Progenitor cell of endocrine pancreas (in vitro differentiated cells): ENCODE measurements around the gene WDR18. TPM values are rescaled to one million over a fixed set of nuclear protein-coding genes. Genes with fewer than 3 reads are reported as not detected.

Source experiments
- DNase-seq: peaks from one replicate; pipeline ENCODE4 v3.0.0; 2021; ENCODE audit warnings: low spot score; ENCODE audit not compliant: unreplicated experiment
- H3K27ac Mint-ChIP-seq: 2 replicates; pipeline ENCODE4 v1.8.0; 2021; ENCODE audit warnings: mild to moderate bottlenecking, moderate library complexity, mixed read lengths
- H3K27me3 Mint-ChIP-seq: 2 replicates; pipeline ENCODE4 v1.8.0; 2021; ENCODE audit warnings: mixed read lengths
- H3K36me3 Mint-ChIP-seq: 2 replicates; pipeline ENCODE4 v1.8.0; 2022; ENCODE audit warnings: mixed read lengths; ENCODE audit not compliant: insufficient read depth
- H3K4me1 Mint-ChIP-seq: 2 replicates; pipeline ENCODE4 v1.8.0; 2021; ENCODE audit warnings: low read depth, mixed read lengths
- H3K4me3 Mint-ChIP-seq: 2 replicates; pipeline ENCODE4 v1.8.0; 2021; ENCODE audit warnings: low read depth, mild to moderate bottlenecking, moderate library complexity, mixed read lengths
- H3K9me3 Mint-ChIP-seq: 2 replicates; pipeline ENCODE4 v1.8.0; 2021; ENCODE audit warnings: low read depth, mixed read lengths
- CTCF ChIP-seq: fragments of 200-600 bp; sonication (generic); IDR thresholded peaks from one replicate; pipeline ENCODE4 v1.5.0; 2021; ENCODE audit warnings: antibody characterized with exemption, mild to moderate bottlenecking; ENCODE audit not compliant: unreplicated experiment
- total RNA-seq: library from RNA; stranded (reverse); gene quantifications from 2 replicates; pipeline ENCODE4 v1.2.1, GENCODE V29; 2021

The WDR18 gene
- total RNA-seq, 1 donor from 2014 or later = 72.3 TPM

- Mint-ChIP-seq H3K4me3 (no peak overlapping the region), H3K27me3 (no peaks in the 10 kb centered on the region), H3K27ac (peak overlapping the region; percentile 39), H3K9me3 (no peaks in the 10 kb centered on the region), H3K36me3 (peaks cover 37% of the 10 kb centered on the region), H3K4me1 (peaks cover 17% of the 10 kb centered on the region)
- TF ChIP-seq CTCF = no peak
- no peak for DNase-seq
These were observed 19.1 kb upstream of the WDR18 start for GRCh38 chr19:964761-965694.

GRCh38 chr19:966485-967088, 17.6 kb upstream of the WDR18 start:
- Mint-ChIP-seq H3K4me1 (peaks cover 12% of the 10 kb centered on the region), H3K4me3 (no peak overlapping the region), H3K9me3 (peaks cover 3% of the 10 kb centered on the region), H3K27ac (no peak overlapping the region), H3K27me3 (no peaks in the 10 kb centered on the region), H3K36me3 (peaks cover 45% of the 10 kb centered on the region)
- TF ChIP-seq CTCF = no peak
- no peak for DNase-seq

GRCh38 chr19:970695-971094, 13.4 kb upstream of the WDR18 start:
- Mint-ChIP-seq H3K27me3 (no peaks in the 10 kb centered on the region), H3K9me3 (peaks cover 3% of the 10 kb centered on the region), H3K4me3 (no peak overlapping the region), H3K4me1 (no peaks in the 10 kb centered on the region), H3K27ac (no peak overlapping the region), H3K36me3 (peaks cover 35% of the 10 kb centered on the region)
- DNase-seq = no peak
- peak; percentile 67 for TF ChIP-seq CTCF

- no peak overlapping the region for H3K4me3 Mint-ChIP-seq
- H3K27me3 Mint-ChIP-seq = no peaks in the 10 kb centered on the region
- no peak overlapping the region for H3K27ac Mint-ChIP-seq
- peaks cover 28% of the 10 kb centered on the region for H3K36me3 Mint-ChIP-seq
- no peak for DNase-seq
- H3K9me3 Mint-ChIP-seq = peaks cover 3% of the 10 kb centered on the region
- H3K4me1 Mint-ChIP-seq = no peaks in the 10 kb centered on the region
- TF ChIP-seq CTCF = no peak
These were observed 12.3 kb upstream of the WDR18 start for GRCh38 chr19:971795-972194.

- H3K9me3 Mint-ChIP-seq = peaks cover 3% of the 10 kb centered on the region
- H3K4me1 Mint-ChIP-seq = no peaks in the 10 kb centered on the region
- no peaks in the 10 kb centered on the region for H3K27me3 Mint-ChIP-seq
- H3K36me3 Mint-ChIP-seq = peaks cover 25% of the 10 kb centered on the region
- no peak overlapping the region for H3K4me3 Mint-ChIP-seq
- no peak for DNase-seq
- no peak for TF ChIP-seq CTCF
- H3K27ac Mint-ChIP-seq = no peak overlapping the region
These were observed 11.9 kb upstream of the WDR18 start for GRCh38 chr19:972281-972680.
